NCI-H345 (cell line): Measurements from ENCODE around the gene SIDT2.

ENCODE experiments used
- DNase-seq: peaks from one replicate; lab custom pipeline; 2025; lab: John Stamatoyannopoulos, UW

Gene SIDT2

DNA sequence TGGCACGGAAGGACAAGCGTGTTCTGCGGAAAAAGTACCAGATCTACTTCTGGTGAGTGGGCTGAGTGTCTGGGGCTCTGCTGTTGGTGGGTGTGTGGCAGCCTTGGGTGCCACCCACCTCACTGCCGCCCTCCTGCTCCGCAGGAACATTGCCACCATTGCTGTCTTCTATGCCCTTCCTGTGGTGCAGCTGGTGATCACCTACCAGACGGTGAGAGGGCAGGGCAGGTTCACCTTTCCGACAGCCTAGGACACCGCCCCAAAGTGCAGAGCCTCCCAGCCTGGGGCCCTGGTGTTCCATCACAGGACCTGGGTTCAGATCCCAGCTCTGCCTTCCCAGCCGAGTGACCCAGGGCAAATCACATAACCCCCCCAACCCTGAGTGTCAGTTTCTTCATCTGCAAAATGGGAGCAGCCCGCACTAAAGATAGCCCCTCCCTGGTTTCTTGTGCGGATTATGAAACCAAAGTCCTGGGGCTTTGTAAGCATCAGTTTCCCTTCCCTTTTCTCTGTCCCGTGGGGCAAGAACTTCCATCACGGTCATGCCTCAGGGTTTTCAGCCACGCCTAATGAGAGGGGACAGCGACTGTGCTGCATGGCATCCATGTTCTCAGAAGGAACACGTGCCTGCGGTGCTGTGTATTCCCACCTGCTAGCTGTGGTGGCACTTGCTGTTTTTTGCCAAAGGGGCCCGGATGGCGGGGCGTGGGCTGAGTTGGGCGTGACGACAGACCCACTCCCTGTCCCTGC is 10.8 kb downstream of the SIDT2 start:
- DNase-seq: no peak

DNA sequence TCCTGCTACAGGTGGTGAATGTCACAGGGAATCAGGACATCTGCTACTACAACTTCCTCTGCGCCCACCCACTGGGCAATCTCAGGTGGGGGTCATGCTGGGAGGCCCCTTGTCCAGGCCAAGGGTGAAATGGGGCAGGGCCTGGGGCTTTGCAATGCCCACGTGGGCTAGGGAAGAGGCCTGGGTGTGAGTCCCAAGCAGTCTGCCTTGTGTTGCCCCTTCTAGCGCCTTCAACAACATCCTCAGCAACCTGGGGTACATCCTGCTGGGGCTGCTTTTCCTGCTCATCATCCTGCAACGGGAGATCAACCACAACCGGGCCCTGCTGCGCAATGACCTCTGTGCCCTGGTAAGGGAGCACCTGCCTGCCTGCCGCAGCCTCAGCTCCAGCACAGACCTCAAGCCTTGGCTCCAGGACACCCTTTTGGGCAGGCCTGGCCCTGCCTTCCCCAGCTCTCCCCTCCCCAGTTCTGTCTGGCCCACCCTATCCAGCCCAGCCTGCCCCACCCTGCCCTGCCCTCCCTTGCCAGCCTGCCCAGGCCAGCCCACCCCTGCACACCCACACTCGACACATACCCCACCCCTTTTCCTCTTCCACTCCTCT is 11.5 kb downstream of the SIDT2 start:
- DNase-seq: no peak

DNA sequence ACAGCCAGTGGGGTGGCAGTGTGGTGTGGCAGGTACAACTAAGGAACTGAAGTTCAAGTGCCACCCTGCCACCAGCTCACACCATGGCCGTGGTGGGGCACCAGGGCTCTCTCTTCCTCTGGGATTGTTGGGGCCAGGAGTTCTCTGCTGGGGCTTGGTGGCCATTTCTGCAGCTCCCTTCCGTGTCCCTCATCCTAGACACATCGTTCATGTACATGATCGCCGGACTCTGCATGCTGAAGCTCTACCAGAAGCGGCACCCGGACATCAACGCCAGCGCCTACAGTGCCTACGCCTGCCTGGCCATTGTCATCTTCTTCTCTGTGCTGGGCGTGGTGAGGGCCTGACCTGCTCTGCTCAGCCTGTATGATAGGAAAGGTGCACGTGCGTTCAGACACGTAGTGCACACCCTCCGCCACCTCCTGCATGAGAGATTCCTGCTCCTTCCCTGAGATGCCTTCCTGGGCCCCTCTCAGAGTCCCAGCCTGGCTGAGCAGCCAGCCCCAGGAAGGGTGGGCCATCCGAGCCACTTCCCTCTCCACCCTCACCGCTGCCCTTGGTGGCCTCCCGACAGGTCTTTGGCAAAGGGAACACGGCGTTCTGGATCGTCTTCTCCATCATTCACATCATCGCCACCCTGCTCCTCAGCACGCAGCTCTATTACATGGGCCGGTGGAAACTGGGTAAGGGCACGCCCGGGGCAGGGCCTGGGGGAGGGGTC is 13.3 kb downstream of the SIDT2 start:
- DNase-seq: no peak

DNA sequence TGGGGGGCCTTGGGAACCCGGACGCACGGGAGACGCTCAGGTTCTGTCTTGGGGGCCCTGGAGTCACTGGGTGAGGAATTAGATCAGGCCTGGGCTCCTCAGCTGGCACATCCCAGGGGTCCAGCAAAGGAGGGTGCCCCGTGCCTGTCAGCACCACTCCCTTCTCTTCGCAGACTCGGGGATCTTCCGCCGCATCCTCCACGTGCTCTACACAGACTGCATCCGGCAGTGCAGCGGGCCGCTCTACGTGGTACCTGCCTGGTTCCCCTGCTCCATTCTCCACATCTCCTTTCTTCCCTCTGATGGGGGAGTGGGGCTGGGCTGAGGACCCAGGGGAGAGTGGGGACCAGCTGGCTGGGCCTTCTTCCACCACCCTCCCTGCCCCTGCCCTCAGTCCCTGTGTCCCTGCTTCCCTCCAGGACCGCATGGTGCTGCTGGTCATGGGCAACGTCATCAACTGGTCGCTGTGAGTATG is 13.9 kb downstream of the SIDT2 start:
- no peak for DNase-seq

DNA sequence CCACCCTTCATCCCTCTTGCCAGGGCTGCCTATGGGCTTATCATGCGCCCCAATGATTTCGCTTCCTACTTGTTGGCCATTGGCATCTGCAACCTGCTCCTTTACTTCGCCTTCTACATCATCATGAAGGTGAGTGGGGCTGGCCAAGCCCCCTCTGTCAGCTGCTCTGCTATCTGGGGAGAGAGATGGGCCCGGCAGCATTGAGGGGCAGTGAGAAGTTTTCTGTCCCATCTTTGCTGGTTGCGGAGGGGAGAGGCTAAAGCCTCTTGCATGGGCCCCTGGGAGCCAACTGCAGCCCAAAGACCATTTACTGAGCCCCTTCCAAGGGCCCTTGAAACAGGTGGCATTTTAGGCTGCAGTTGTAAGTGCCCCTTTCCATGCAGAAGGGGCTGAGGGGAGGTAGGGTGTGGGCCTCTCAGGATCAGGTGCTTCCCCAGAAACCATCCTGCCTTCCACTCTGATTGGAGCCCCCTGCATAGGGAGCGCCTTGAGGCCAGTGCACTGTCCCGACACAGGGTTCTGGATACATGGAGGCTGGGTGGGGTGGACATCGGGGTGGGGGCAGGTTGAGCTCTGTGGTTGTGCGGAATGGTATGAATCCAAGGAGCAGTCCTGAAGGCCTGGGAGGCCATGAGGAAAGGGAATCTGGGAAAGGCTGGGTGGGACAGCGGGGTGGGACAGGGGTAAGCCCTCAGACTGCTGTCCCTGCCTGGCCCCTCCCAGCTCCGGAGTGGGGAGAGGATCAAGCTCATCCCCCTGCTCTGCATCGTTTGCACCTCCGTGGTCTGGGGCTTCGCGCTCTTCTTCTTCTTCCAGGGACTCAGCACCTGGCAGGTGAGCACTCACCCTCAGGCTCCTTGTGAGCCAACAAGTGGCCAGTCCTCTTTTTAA is 14.8 kb downstream of the SIDT2 start:
- no peak for DNase-seq

DNA sequence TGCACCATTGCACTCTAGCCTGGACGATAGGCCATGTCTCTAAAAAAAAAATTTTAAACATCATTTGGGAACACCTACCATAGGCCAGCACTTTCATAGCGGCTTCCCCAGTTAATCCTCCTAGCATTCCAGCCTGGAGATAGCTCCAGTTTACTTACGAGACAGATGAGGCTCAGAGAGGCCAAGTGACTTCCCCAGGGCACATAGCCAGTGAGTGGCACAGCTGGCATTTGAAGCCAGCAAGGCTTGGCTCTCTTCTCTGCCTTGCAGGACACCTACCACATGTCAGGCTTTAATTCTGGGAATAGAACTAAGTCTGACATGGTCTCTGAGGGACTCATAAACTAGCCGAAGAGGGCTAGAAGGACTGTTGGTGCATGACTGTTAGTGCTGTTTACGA is 15.7 kb downstream of the SIDT2 start:
- no peak for DNase-seq

DNA sequence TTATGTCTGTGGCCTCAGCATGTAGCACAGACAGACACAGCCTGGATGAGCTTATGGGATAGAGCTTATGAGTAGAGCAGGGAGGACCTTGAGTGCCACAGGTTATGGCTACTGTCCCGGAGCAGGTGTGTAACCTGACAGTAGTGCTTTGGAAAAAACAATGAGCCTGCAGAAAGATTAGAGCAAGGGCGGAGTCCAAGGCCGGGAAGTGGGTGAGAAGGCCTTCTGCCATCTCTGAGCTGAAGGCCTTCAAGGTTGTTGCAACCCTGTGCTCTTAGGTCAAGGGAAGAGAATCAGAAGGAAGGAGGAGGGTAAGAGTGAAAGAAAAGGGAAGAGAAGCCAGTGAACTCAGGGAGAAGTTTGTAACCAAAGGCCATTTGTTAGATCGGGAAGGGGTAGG is 16.7 kb downstream of the SIDT2 start:
- no peak for DNase-seq

DNA sequence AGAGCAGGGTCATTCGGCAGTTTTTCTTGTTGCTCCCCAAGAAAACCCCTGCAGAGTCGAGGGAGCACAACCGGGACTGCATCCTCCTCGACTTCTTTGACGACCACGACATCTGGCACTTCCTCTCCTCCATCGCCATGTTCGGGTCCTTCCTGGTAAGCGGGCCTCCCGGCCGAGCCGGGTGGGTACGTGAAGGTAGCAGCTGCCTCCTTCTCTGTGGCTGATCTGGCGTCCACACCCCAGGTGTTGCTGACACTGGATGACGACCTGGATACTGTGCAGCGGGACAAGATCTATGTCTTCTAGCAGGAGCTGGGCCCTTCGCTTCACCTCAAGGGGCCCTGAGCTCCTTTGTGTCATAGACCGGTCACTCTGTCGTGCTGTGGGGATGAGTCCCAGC is 17.2 kb downstream of the SIDT2 start:
- DNase-seq: no peak

DNA sequence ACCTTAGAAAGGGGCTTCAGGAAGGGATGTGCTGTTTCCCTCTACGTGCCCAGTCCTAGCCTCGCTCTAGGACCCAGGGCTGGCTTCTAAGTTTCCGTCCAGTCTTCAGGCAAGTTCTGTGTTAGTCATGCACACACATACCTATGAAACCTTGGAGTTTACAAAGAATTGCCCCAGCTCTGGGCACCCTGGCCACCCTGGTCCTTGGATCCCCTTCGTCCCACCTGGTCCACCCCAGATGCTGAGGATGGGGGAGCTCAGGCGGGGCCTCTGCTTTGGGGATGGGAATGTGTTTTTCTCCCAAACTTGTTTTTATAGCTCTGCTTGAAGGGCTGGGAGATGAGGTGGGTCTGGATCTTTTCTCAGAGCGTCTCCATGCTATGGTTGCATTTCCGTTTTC is 18.5 kb downstream of the SIDT2 start:
- DNase-seq: no peak

DNA sequence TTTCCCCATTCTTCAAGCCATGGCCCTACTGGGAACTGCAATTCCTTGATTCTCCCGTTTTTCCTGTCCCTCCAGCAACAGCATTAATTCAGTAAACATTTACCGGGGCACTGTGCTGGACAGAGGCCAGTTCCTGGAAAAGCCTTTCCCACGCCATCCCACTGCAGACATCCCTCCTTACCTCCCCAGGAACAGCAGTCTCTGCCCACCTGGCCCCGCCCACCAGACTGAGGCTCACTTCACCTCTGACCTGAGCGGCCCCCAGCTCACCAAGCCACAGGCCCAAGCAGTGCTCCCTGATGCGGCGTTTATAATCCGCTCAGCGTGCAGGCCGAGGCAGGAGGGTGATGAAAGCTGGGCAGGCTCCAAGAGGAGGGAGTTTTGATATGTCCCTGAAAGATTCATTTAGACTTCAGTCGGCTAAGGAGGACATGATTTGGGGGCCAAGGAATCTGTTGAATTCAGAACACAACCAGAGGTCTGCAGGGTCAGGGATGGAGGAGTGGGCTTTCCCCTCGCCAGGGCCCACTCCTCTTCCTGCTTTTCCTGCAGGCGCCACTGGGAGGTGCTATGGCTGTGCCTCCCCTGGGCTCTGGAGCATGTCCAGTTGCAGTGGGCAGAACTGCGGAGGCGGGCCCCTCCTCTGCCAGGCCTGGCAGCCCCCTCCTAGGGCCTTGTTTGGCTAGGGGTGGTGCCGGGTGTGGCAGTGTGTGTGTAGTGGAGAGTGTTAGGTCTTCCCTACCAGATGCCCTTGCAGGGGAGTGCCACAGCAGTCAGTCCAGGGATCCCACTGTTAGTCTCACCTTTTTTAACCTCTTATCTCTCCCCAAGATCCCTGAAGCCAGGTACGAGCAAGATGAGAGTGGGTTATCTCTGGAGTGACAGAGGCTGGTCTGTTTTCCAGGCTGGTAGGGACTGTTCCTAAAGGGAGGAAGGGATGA is 19.2 kb downstream of the SIDT2 start:
- no peak for DNase-seq

DNA sequence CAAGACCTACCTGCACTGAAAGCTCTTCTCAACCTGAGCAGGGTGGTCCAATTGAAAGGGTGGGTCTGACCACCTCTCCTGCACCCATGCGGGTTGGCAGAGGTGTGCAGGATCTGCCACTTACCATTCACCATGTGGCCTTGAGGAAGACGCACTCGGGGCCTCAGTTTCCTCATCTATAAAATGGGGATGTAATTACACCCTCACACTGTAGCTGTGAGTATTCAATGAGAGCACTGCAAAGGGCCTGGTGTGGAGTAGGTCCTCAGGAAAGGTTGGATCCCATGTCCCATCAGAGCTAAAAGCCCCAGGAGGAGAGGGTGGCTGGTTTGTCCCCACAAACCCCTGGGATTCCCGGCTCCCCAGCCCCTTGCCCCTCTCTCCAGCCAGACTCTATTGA is 20.1 kb downstream of the SIDT2 start:
- no peak for DNase-seq

DNA sequence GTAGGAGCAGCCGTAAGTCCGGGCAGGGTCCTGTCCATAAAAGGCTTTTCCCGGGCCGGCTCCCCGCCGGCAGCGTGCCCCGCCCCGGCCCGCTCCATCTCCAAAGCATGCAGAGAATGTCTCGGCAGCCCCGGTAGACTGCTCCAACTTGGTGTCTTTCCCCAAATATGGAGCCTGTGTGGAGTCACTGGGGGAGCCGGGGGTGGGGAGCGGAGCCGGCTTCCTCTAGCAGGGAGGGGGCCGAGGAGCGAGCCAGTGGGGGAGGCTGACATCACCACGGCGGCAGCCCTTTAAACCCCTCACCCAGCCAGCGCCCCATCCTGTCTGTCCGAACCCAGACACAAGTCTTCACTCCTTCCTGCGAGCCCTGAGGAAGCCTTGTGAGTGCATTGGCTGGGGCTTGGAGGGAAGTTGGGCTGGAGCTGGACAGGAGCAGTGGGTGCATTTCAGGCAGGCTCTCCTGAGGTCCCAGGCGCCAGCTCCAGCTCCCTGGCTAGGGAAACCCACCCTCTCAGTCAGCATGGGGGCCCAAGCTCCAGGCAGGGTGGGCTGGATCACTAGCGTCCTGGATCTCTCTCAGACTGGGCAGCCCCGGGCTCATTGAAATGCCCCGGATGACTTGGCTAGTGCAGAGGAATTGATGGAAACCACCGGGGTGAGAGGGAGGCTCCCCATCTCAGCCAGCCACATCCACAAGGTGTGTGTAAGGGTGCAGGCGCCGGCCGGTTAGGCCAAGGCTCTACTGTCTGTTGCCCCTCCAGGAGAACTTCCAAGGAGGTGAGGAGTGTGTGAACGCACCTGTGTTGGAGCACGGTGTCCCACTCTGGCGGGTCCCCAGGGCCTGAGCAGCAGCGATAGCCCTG is 20.7 kb downstream of the SIDT2 start, which contains the start of gene TAGLN:
Gene TAGLN (plus strand): TSS at position 318 of the 863 bp plus-strand sequence. CDS start 3,644 bp downstream, outside the sequence.
- DNase-seq: no peak

DNA sequence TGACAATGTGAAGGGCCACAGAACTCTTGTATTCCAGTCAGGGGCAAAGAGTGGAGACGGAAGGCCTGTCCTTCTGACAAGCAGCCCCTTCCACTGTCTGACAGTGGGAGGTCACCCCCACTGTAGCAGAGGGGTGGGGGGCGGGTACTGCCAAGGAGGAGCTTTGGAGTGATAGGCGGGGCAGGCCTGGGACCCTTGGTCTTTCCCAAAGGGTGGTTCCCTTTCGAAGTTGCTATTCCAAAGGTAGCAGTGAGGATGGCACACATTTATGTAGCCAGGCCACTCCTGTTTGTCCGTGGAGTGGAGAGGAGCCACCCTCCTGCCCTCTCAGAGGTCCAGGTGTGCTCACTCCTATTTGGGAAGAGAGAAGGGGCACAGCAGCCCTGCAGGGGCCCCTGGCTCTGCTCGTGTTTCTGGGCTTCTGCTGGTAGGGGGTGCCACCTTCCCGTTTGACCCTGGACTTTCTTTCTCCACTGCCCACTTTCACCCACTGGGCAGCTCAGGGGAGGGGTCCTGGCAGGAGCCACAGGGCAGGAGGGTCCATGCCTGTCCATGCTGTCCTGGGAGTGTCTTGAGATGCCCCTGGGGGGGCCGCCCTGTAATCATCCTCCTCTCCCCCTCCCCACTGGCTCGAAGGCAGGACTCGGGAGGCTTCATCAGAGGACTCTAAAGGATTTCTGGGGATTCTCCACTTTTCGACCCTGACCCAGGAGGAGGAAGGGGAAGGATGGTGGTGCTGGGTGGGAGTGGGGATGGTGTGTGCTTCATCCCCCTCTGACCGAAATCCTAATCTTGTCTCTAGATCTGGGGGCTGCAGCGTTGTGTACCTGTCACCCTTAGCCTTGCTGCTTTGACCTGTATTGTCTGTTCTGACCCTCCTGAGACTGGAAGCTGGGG is 21.6 kb downstream of the SIDT2 start:
- no peak for DNase-seq

DNA sequence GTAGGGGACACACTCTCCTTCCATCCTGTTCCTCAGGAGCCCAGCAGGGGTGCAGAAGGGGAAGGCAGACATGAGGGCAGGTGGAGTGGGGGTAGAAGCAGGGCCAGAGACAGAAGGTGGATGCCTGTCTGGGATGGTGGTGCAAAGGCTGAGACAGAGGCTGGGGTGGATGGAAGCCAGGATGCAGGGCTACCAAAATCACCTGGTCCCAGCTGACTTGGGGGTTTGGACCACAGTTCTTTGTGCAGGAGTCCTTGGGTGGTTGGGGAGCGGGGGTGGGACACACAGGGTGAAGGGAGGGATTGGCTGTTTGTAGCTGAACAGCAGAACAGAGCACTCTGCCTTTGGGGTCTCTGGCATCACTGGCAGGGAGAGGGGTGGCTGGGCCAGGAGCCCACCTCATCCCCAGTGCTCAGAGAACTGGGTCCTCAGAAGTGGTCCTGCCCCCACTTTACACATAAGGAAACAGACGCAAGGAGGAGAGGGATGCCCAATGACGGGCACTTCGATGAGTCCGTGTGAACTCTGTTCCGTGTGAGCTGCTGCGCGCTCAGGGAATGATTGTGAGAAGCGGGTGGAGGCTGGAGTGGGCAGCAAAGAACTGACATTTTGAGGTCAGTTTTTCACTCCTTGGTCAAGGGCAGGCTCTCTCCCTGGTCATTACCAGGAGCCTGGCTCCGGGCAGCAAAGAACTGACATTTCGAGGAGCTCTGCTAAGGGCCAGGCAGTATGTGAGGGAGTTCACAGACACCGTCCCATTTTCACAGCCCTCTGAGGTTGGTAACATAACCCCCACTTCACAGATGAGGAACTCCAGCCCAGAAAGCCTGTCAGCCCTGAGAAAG is 22.5 kb downstream of the SIDT2 start:
- no peak for DNase-seq

DNA sequence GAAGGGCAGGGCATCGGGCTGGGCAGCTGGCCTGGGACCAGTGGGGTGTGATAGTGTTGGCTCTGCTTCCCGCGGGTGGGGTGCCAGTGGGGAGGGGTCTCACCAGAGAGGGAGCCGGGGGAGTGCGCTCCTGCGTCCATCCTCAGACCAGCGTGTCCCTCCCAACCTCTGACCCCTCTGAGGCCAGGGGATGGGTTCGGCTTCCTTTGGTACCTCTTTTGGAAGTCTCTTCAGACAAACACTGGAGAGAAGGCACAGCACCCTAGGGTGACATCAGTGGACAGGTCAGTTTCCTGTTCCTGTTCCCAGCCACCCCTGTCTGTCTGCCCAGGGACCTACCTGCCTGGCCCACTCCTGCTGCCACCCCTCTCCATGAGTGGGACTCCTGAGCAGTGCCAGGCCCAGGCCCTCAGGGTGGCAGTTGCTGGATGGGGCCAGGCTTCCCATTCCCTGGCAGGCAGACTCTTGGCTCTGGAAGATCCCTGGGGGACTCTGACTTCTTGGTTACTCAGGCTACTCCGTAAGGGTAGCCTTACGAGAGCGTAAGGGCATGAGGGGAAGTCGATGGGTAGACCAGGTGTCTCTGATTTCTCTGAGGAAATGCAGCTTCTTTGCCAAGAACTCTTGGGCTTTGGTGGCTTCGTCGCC is 23.2 kb downstream of the SIDT2 start:
- no peak for DNase-seq

DNA sequence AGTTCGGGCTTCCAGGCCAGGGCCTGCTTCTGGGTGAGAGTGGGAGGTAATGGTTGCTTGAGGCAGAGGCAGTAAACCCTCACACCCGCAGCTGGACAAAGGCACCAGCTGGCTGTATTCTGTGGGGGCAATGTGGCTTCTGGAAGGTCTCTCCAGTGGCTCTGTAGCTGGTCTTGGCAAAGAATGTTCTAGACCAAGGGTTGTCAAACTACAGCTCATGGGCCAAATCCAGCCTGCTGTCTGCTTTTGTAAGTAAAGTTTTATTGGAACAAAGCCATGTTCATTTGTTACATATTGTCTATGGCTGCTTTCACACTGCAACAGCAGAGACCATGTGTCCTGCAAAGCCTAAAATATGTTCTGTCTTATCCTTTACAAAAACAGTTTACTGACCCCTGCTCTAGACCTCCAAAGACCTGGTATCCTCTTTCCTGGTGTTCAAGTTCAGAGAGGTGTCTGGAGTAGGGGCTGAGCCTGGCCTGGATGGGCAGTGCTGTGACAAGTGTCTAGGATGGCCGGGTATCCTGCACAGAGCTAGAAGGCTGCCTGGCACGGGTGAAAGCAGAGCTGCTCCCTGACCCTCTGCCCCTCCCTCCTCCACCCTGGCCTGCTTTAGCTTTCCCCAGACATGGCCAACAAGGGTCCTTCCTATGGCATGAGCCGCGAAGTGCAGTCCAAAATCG is 24.0 kb downstream of the SIDT2 start:
- DNase-seq: no peak

DNA sequence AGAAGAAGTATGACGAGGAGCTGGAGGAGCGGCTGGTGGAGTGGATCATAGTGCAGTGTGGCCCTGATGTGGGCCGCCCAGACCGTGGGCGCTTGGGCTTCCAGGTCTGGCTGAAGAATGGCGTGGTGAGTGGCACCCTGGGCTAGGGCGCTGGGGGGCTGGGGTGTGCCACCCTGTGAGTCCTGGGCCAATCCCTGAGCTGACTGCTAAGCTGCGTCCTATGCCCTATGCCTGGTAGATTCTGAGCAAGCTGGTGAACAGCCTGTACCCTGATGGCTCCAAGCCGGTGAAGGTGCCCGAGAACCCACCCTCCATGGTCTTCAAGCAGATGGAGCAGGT is 24.5 kb downstream of the SIDT2 start:
- no peak for DNase-seq
